NK-92 (cell line): ENCODE results near the gene CDH4.

Source experiments
- DNase-seq: peaks from one replicate; lab custom pipeline; 2025; ENCODE audit not compliant: unreplicated experiment; lab: John Stamatoyannopoulos, UW

Gene CDH4

DNA sequence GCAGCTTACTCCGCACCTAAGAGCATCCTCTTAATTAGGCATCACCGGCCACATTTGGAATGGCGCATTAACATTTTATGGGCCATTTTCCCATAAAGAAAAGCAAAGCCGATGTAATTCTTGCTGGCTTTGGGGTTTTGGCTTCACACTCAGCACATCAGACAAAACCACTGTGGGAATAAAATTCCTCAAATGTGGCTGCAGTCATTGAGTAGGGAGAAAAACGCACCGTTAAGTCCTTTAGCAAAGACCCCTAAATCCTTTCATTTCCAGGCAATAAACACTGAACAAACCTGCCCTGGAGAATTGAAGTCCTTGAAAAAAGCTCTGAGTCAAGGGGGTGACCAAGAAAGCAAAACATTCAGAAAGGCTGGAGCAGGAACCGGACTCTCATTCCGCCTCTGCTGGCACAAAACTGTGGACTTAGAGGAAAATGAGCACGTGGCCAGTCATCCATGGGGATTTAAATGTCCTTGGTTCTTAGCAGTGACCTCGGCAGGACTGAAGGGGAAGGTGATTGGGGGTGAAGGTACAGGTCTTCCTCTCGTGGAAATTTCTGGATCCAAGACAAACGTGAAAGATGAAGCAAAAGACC, 102.9 kb downstream of the CDH4 start:
- no peak for DNase-seq

DNA sequence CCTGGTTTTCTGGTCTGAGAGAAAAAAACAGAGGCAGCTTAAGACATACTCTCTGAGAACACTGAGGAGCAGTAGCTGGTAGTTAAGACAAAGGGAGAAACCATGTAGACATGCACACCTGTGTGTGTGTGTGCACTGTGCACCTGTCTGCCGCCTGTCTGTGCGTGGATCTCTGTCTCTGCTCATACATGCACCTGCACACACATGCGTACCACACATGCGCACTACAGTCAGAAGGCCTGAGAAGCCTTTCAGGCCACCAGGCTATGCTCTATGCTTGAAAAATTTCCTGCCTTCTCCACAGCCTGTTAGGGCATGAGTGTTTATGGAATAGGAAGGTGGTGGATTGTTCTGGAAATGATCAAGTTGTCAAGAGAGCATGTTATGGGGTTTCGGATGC, 103.5 kb downstream of the CDH4 start:
- DNase-seq, result no peak

DNA sequence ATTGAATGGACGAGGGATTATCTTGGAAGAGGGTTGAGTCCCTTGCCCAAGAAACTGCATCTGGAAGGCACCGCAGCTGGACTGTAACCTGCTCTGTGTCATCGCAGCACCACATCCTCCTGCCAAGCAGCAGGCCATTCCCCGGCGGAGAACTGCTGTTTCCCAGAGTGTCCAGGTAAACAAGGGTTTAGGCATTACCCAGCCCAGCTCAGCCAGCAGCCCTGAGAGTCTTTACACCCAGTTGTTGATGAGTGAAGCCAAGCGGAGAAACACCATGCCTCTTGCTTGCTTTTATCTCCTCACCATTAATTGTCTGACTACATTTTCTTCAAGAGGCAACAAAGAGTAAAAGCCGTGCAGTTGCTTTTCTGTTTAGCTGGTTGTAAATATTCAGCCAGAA, 104.1 kb downstream of the CDH4 start:
- no peak for DNase-seq

DNA sequence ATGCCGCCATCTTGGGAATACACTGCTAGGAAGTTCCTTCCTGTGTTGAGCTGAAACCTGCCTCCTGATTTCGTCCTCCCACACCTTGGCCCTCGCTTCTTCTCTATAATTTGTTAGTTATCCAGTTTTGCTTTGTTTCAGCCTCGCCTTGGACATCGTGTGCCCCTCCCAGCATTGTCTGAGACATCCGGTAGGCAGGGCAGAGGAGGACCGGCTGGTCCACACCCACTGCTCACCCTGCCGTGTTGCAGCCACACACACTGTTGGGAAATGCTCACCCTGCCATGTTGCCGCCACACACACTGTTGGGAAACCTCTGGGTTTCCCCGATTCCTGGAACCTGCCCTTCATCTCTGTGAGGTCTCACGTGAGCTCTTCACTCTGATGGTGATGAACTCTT, 105.1 kb downstream of the CDH4 start:
- no peak for DNase-seq

- DNase-seq, result no peak
Observed at GRCh38 chr20:61359254-61359653, 107.2 kb downstream of the CDH4 start.

- no peak for DNase-seq
Observed at GRCh38 chr20:61360296-61360695, 108.2 kb downstream of the CDH4 start.

DNA sequence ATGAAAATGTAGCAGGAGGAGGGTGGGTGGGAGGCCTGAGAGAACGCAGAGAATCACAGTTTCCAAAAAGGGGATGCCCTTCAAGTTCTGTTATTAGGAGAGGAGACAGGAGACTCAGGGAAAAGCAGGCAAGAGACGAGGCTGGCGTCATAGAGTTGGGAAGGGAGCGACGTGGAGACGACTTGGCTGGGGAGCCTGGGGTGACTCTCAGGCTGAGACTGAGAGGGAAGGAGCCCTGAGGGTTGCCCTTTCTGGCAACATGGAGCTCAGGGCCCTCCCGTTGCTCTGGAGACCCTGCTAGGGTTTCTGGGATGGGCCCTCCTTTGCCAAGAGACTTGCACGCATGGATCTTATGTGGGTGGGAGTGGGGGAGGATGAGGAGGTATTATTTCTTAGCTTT, 108.9 kb downstream of the CDH4 start:
- no peak for DNase-seq

- DNase-seq, result no peak
Observed at GRCh38 chr20:61361501-61361900, 109.4 kb downstream of the CDH4 start.

- DNase-seq, result no peak
Observed at GRCh38 chr20:61364147-61364546, 112.1 kb downstream of the CDH4 start.

DNA sequence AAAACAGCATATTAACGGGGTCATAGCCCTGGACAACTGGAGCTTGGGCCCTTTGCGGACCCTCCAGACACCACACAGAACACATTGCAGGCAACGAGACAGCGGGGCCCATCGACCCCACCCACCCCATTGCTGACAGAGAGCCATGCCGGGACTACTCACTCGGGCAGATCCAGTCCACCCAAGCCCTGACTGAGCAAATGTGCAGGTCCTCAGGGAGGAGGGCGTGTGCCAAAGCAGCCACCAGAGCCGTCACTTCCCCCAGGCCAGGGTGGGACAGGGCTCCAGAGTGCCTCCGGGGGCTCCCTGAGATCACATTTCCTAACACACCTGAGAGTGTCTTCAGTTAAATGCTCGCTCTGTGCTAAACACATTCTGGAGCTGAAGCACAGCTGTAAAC, 114.9 kb downstream of the CDH4 start:
- DNase-seq, result no peak

DNA sequence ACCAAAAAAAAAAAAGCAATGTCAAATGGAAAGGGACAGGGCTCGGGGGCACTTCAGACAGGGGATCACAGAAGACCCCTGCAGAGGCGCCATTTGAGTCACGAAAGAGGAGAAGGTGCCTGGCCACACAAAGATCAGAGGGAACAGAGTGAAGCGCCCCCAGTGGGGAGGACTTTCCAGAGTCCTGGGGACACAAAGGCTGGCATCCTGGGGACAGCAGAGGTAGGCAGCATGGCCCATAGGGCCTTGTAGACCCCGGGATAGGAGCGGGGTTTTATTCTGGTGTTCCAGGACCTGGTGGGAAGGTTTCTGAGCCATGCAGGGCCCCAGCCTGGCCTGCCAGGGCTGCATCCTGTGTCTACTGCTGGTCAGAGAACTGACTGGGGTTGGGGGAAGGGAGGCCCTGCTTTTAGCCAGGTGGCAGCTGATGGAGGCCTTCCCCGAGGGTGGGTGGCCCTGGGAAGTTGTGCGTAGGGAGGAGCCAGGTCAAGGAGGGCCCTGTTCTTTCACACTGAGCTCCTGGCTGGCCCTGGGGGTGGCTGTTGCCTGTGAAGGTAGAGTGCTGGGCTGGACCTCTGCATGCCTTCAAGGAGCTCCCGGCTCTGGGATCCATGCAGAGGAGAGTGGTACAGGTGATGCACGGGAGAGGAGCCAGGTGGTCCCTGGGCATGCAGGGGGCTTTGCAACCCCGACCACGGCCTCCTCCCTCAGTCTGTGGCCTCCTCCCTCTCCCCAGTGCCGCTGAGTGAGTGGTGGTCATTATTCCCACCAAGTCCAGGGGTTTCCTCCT, 117.9 kb downstream of the CDH4 start:
- no peak for DNase-seq

DNA sequence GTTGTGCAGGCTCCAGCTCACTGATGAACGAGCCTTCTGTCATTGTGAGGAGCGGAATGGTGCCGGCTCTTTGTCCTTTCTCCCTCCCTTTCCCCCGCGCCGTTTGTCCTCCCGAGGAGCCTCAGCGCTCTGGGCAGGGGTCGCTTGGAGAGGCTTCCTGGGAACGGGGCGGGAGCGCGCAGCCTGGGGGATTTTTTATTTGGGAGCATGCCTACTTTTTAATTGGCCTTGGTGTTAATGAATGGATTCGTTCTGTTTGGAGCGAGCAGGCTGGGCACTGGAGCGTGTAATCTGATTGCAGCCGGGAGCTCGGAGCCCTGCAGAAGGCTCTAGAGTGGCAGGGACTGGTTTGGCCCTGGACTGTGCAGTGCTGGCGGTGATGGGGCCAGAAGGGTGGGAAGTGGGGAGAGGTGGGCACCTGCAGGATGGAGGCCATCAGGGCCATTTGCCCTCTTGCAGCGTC, 118.8 kb downstream of the CDH4 start:
- DNase-seq, result no peak

- DNase-seq, result no peak
Observed at GRCh38 chr20:61371501-61372136, 119.6 kb downstream of the CDH4 start.

DNA sequence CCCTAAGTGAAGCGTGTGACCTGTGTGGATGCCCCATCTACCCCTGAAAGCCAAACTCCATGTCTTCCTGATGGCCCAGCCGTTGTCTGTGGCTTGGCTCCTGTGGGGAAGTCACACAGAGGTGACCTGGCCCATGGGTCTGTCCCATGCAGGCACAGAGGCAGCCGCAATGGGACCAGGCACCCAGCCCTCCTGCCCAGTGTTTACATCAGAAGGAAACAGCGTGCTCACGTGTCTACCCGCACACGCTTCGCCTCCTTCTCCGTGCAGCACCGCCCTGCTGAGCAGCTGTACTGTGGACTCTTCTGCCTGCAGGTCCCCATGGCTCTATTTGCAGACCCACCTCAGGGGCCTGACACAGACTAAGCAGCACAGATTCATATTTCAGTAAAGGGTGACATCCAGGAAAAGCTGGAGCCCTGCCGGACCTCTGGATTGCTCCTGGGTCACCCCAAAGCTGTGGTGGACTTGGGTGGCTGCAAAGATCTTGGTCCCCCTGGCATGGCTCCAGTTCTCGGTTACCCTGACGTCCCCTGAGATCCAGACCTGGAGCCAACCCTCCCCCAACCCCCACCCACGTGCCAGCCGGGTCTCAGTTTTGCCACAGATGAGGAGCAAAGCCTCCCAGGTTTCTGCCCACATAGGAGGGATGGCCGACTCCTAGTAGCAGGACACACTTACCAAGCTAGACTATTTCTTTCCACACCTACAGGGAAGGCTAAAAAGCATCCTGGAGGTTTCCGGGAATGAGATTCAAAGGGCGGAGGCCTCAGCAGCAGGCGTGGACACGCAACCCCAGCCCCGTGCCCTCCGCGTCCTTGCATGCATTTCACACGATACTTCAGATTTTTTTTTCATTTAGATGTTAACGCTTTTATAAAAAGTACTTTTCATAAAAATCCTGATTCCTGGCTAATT, 120.3 kb downstream of the CDH4 start:
- no peak for DNase-seq

DNA sequence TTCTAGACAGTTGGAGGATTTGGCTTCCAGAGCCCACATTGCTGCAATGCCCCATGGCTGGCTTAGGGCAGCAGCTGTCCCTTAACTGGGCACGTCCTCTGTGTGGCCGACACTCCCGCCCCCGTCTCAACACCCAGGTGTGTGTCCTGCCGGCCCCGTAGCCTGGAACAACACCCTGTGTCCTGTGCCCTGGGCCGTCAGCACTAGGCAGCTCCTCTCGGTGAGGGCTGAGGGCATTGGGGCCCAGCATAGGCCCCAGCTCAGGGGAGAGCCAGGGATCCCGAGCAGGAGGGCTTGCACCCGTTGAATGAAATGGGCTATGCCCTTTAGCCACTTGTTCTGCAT, 121.0 kb downstream of the CDH4 start:
- DNase-seq, result no peak

DNA sequence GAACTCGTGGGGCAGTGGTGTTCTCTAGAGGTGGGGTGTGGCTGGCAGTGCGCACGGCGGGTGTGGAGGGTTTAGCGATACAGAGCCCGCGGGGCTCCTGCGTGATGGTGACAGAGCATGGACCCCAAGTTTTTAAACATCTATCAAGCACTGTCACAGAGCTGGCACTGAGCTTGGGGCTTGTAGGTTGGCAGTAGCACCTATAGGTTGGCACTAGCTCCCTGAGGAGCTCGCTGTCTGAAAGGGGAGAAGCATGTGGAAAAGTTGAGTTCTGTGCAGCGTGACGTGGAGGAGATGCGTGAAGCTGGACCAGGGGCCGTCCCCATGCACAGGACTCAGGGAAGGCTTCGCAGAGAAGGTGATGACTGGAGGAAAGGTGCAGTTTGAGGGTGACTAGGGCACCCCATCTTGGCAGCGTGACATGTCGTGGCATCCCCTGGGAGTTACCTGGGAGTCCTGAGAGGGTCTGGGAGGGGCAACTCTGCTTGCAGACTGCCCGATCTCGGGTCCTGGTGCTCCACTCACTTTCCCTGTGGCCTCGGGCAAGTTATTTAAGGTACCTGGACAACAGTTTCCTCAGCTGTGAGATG, 122.0 kb downstream of the CDH4 start:
- DNase-seq, result no peak

GRCh38 chr20:61376541-61377240, 124.6 kb downstream of the CDH4 start:
- DNase-seq, result no peak

GRCh38 chr20:61378694-61379355, 126.8 kb downstream of the CDH4 start:
- DNase-seq, result no peak

DNA sequence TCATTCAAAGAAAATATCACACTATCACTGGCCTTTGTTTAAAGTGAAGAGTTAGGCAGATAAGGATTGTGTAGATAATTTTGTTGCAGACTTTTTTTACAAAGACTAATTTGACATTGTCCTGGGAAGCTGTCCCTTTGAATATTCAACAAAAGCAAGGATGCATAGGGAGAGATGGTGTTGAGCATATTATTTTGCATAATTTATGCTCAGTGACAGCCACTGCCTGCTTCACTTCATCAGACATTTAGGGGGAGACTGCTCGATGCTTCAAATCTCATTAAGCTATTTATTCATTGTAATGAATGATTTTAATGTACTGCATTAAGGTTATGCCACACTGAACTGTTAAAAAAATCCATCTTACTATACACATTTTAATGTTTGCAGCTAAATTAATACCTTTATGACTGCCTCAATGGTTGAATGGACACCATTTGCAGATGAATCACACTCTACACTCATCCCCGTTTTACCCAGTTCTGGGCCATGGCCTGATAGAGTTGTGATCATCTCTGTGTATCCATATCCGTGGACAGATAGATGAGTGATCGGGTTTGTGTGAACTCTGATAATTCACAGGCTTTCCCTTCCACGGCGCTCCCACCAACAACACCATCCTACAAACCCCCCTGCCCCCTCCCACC, 128.0 kb downstream of the CDH4 start:
- no peak for DNase-seq
